Activated gamma-delta T cell treated with anti-CD3 and anti-CD28 coated beads, Interleukin-2, amount 50 U/mL, for 16 hours (primary cell): Measurements from ENCODE around the gene PTP4A2.
"Not testable (repeated sequence)": the region's sequence is repeated elsewhere in the genome, so short reads cannot be mapped to it uniquely, and the experiment has no call there.

Experiments used
- DNase-seq: peaks from one replicate; pipeline ENCODE4 v3.0.0-alpha.2; 2020; ENCODE audit warnings: low read depth

PTP4A2 gene

DNA sequence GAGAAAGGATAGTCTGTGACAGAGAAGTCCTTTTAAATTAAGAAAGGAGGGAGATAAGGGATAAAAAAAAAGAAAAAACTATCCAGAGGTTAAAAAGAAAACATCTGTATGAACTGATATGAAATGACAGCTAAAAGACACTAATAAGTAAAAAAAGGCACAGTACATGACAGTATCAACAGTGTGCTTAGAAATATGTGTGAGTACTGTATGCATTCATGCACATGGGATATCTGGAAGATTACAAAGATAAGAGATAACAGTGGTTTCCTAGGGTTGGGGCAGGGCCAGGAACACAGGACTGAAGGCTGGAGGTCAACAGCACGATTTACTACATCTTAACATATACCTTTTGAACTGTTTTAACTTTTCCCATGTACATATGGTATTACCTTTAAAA lies 13.3 kb downstream of the PTP4A2 start:
- DNase-seq = no peak

- DNase-seq = no peak
Observed at GRCh38 chr1:31923901-31924535, 14.2 kb downstream of the PTP4A2 start.

- DNase-seq = no peak
Observed at GRCh38 chr1:31920956-31921355, 17.2 kb downstream of the PTP4A2 start.

DNA sequence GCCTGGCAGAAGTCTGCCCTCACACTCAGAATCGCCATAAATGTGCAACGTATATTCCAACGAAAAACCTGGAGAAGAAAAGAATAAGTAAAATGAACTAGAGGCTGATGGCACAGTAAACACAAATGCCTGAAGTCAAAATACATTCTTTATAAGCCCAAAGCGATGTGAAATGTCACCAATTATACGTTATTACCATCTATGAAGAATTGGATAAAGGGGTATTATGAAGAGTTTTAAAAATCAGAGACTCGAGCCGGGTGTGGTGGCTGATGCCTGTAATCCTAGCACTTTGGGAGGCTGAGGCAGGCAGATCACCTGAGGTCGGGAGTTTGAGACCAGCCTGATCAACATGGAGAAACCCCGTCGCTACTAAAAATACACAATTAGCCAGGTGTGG lies 18.6 kb downstream of the PTP4A2 start:
- DNase-seq = no peak

- no peak for DNase-seq
Observed at GRCh38 chr1:31915438-31915837, 22.7 kb downstream of the PTP4A2 start.

DNA sequence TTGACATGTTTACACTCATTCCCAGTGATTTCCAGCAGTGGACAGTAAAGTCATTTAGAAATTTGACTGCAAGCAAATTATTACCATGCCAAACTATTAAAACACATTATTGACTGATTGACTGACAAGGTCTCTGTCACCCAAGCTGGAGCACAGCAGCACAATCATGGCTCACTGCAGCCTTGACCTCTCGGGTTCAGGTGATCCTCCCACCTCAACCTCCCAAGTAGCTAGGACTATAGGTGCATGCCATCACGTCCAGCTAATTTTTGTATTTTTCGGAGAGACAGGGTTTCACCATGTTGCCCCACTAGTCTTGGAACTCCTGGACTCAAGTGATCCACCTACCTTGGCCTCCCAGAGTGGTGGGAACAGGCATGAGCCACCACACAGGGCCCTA lies 24.2 kb downstream of the PTP4A2 start:
- DNase-seq = no peak

DNA sequence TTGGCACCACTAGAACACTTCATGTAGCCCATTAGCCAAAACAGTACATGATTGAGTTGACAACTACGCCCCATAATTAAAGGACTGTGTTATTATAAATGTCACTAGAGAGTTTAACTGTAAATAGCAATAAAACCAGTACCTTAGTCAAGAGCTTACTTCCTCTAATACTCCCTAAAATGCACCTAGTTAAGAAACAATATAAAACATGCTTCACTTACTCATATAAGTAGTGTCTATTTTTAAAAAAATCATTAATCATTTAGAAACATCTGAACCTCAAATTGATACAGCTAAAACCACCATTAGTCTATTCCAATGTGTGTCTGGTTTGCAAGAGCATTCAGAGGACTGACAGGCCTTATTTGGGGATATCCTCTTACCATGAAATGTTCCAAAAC lies 25.3 kb downstream of the PTP4A2 start:
- no peak for DNase-seq

GRCh38 chr1:31911994-31912780 lies 26.0 kb downstream of the PTP4A2 start:
- DNase-seq = no peak

GRCh38 chr1:31910933-31911332 lies 27.2 kb downstream of the PTP4A2 start:
- no peak for DNase-seq

DNA sequence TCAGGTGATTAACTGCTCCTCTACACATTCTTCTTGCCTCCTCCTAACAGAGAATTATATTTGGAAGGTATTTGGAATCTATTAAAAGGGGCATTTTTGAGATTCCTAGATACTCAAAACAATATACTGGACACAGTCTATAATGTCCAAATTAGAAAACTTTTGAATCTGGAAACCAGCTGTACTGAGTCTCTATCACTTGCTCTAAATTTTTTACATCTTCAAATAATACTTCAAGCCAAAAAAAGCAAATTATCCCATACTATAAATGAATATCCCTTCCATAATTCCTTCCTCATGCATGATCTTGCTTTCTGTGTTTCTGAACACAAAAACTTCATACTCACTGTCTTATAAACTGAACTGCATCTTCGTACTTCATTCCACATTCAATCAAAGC lies 28.5 kb downstream of the PTP4A2 start:
- no peak for DNase-seq

DNA sequence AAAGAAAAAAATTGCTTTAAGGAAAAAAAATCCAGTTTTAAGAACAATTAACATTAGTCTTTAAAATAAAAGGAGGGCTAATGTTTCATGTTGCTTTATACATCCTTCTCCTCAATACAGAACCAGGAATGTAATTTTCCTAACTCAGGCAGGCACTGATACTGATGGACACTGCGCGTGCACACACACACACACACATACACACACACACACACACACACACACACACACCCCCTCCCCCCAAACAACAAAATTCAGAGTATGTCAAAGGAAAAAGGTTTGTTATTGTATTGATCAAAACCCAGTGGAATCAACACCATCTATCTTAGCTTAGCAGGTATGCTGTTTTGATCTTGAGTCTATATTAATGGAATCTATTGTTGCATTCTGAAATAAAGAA lies 31.6 kb downstream of the PTP4A2 start:
- DNase-seq = no peak

- DNase-seq = no peak
Observed at GRCh38 chr1:31905681-31906080, 32.5 kb downstream of the PTP4A2 start.

GRCh38 chr1:31905093-31905509 lies 33.1 kb downstream of the PTP4A2 start:
- DNase-seq = no peak

- no peak for DNase-seq
Observed at GRCh38 chr1:31904339-31905092, 33.7 kb downstream of the PTP4A2 start.

DNA sequence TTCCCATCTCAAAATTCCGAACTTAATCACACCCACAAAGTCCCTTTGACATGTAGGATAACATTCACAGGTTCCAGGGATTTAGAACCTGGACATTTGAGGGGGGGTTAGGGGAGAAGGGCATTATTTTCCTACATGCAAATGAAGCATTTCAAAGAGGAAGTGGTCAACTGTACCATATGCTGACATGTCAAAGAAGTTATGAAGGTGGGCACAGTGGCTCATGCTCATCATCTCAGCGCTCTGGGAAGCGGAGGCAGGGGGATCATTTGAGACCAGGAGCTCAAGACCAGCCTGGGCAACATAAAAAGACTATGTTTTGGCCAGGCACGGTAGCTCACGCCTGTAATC lies 35.7 kb downstream of the PTP4A2 start:
- no peak for DNase-seq

- DNase-seq = no peak
Observed at GRCh38 chr1:31901838-31902509, 36.2 kb downstream of the PTP4A2 start.

- no peak for DNase-seq
Observed at GRCh38 chr1:31900790-31901189, 37.4 kb downstream of the PTP4A2 start.

DNA sequence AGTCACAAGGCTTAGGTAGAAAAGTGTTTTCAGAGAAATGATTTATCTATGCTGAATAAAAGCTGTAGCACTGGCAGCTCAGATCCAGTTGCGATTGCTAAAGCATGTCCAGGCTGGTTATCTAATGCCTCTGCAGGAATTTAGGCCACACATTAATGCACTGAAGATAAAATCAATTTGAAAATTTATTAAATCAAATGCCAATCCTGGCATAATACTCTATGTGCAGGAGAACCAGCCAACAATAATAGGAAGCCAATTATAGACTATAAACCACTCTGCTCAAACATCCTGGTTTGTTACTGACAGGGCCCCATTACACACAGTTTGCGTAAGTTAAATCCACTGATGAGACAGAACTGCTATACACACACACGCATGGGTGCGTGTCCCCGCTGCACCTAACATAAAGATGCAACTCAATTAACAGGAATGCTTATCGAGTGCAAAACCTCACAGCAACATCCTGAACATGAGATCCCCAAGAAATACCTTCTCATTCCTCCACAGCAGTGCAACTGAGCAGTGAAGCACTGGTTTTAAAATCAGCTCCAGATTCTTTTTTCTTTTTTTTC lies 40.6 kb downstream of the PTP4A2 start:
- no peak for DNase-seq

DNA sequence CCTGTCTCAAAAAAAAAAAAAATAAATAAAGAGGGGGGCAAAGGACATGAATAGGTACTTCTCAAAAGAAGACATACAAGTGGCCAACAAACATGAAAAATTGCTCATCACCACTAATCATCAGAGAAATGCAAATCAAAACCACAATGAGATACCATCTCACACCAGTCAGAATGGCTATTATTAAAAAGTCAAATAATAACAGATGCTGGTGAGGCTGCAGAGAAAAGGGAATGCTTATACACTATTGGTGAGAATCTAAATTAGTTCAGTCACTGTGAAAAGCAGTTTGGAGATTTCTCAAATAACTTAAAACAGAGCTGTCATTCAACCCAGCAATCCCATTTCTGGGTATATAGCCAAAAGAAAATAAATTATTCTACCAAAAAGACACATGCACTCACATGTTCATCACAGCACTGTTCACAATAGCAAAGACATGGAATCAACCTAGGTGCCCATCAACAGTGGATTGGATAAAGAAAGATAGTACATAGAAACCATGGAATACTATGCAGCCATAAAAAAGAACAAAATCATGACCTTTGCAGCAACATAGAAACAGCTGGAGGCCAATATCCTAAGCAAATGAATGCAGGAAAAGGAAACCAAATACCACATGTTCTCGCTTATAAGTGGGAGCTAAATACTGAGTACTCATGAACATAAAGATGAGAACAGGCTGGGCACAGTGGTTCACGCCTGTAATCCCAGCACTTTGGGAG lies 42.5 kb downstream of the PTP4A2 start:
- not testable (repeated sequence) for DNase-seq

GRCh38 chr1:31891280-31891679 lies 46.9 kb downstream of the PTP4A2 start:
- DNase-seq = no peak

GRCh38 chr1:31888291-31888690 lies 49.9 kb downstream of the PTP4A2 start:
- DNase-seq = no peak

DNA sequence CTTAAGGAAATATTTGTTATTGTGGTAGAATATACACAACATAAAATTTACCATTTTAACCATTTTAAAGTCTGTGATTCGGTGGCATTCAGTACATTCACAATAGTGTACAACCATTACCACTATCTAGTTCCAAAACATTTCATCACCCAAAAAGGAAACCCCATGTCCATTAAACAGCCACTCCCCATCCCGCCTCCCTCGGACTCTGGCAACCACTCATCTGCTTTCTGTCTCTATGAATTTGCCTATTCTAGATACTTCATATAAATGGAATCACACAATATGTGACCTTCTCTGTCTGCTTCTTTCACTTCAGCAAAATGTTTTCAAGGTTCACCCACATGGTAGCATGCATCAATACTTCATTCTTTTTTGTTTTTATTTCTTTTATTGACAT lies 51.3 kb downstream of the PTP4A2 start:
- DNase-seq = no peak
